SK-N-SH (cell line): ENCODE measurements around the gene NPFFR1. TPM values are rescaled to one million over a fixed set of nuclear protein-coding genes. Genes with fewer than 3 reads are reported as not detected.

Experiments used
- CTCF ChIA-PET: fragments of 300-600, 350-600 bp; formaldehyde crosslinking; extraction: SDS; loops from one replicate; lab custom pipeline; 2021; lab: Yijun Ruan, JAX
- POLR2A ChIA-PET: fragments of 350-600 bp; sonication (Branson Sonifier 250); formaldehyde crosslinking; extraction: SDS; loops from one replicate; lab custom pipeline; 2020; ENCODE audit warnings: antibody characterized with exemption, inconsistent platforms; lab: Yijun Ruan, JAX
- DNase-seq: peaks from one replicate; pipeline ENCODE4 v3.0.0; 2012
- H2AFZ ChIP-seq: fragments of 200-600 bp; sonication (generic); 2 replicates; pipeline ENCODE4 v1.8.1; 2016; ENCODE audit warnings: antibody characterized with exemption, mild to moderate bottlenecking, low read depth
- H3F3A ChIP-seq: fragments of 200-600 bp; sonication (generic); replicated peaks from 2 replicates; pipeline ENCODE3; 2016; ENCODE audit warnings: antibody characterized with exemption, mild to moderate bottlenecking; ENCODE audit not compliant: insufficient read depth
- H3K27ac ChIP-seq, 2 experiments: fragments of 200-500 bp in 1 of 2; fragments of 200-600 bp in 1 of 2; sonication (Bioruptor generic) in 1 of 2; sonication (generic), shearing (Covaris generic) in 1 of 2; 2 replicates each; pipeline versions ENCODE4 v1.5.1 to v1.6.1; 2014 to 2016; ENCODE audit warnings: low read depth in 2 of 2, inconsistent platforms in 1 of 2, low read length in 1 of 2, mild to moderate bottlenecking in 1 of 2, mixed read lengths in 1 of 2
- H3K27me3 ChIP-seq: fragments of 200-600 bp; sonication (generic), shearing (Covaris generic); 2 replicates; pipeline ENCODE4 v1.6.1; 2016; ENCODE audit warnings: mixed run types; ENCODE audit not compliant: insufficient read depth
- H3K36me3 ChIP-seq, 2 experiments: fragments of 200-500 bp in 1 of 2; fragments of 200-600 bp in 1 of 2; sonication (Bioruptor generic) in 1 of 2; sonication (generic) in 1 of 2; replicated peaks in 1 of 2; 2 replicates each; pipeline versions ENCODE3 to v1.5.1; 2014 to 2016; ENCODE audit warnings: low read length in 1 of 2, mild to moderate bottlenecking in 1 of 2; ENCODE audit not compliant: insufficient read depth in 2 of 2, control insufficient read depth in 1 of 2
- H3K4me1 ChIP-seq, 2 experiments: fragments of 200-500 bp in 1 of 2; fragments of 200-600 bp in 1 of 2; sonication (Bioruptor generic) in 1 of 2; sonication (generic), shearing (Covaris generic) in 1 of 2; 2 replicates each; pipeline versions ENCODE4 v1.5.1 to v1.6.1; 2014 to 2016; ENCODE audit warnings: low read depth in 1 of 2, low read length in 1 of 2, mixed run types in 1 of 2; ENCODE audit not compliant: insufficient read depth in 2 of 2, control insufficient read depth in 1 of 2
- H3K4me2 ChIP-seq: fragments of 200-600 bp; sonication (generic), shearing (Covaris generic); 2 replicates; pipeline ENCODE4 v1.6.1; 2017; ENCODE audit warnings: mixed run types
- H3K4me3 ChIP-seq, 2 experiments: fragments of 200-500 bp in 1 of 2; fragments of 200-600 bp in 1 of 2; sonication (Bioruptor generic) in 1 of 2; sonication (generic), shearing (Covaris generic) in 1 of 2; 2 replicates each; pipeline versions ENCODE4 v1.5.1 to v1.8.1; 2014 to 2016; ENCODE audit warnings: low read depth in 2 of 2, inconsistent platforms in 1 of 2, low read length in 1 of 2, mild to moderate bottlenecking in 1 of 2, mixed read lengths in 1 of 2, moderate library complexity in 1 of 2
- H3K79me2 ChIP-seq: fragments of 200-600 bp; sonication (generic); 2 replicates; pipeline ENCODE4 v1.8.1; 2017; ENCODE audit warnings: mild to moderate bottlenecking; ENCODE audit not compliant: insufficient read depth
- H3K9ac ChIP-seq: fragments of 200-600 bp; sonication (generic); 2 replicates; pipeline ENCODE4 v1.6.1; 2017; ENCODE audit warnings: mixed run types
- H3K9me2 ChIP-seq: fragments of 200-600 bp; sonication (generic); 2 replicates; pipeline ENCODE4 v1.6.1; 2017; ENCODE audit warnings: mixed run types
- H3K9me3 ChIP-seq: fragments of 200-600 bp; sonication (generic); 2 replicates; pipeline ENCODE4 v1.6.1; 2017; ENCODE audit warnings: mixed run types, mild to moderate bottlenecking, moderate library complexity
- H4K20me1 ChIP-seq: fragments of 200-600 bp; sonication (generic); 2 replicates; pipeline ENCODE4 v1.6.1; 2017; ENCODE audit warnings: mild to moderate bottlenecking, mixed run types; ENCODE audit not compliant: insufficient read depth
- ELF1 ChIP-seq: IDR thresholded peaks from 2 replicates; pipeline ENCODE4 v1.4.0; 2012
- EP300 ChIP-seq, 2 experiments: IDR thresholded peaks; 2 replicates each; pipeline versions ENCODE4 v1.4.0 to v1.6.1; 2012; ENCODE audit warnings: borderline replicate concordance in 1 of 2, low read depth in 1 of 2, low read length in 1 of 2
- FOXM1 ChIP-seq: IDR thresholded peaks from 2 replicates; pipeline ENCODE4 v1.4.0; 2012; ENCODE audit warnings: low read depth, mild to moderate bottlenecking
- GABPA ChIP-seq: IDR thresholded peaks from 2 replicates; pipeline ENCODE4 v1.4.0; 2012; ENCODE audit warnings: low read depth, mild to moderate bottlenecking
- MXI1 ChIP-seq: IDR thresholded peaks from 2 replicates; pipeline ENCODE4 v1.6.1; 2012; ENCODE audit warnings: mild to moderate bottlenecking, low read depth, low read length, improper control_type of control experiment
- NFIC ChIP-seq: IDR thresholded peaks from 2 replicates; pipeline ENCODE4 v1.4.0; 2012; ENCODE audit warnings: borderline replicate concordance
- NRF1 ChIP-seq: IDR thresholded peaks from 2 replicates; pipeline ENCODE4 v1.6.1; 2012; ENCODE audit warnings: low read depth, mild to moderate bottlenecking, low read length
- RAD21 ChIP-seq: IDR thresholded peaks from 2 replicates; pipeline ENCODE4 v1.6.1; 2012; ENCODE audit warnings: mild to moderate bottlenecking, low read length
- SMC3 ChIP-seq: IDR thresholded peaks from 2 replicates; pipeline ENCODE4 v1.6.1; 2012; ENCODE audit warnings: low read depth, low read length, improper control_type of control experiment
- TCF12 ChIP-seq: IDR thresholded peaks from 2 replicates; pipeline ENCODE4 v1.4.0; 2012
- YY1 ChIP-seq: IDR thresholded peaks from 2 replicates; pipeline ENCODE4 v1.4.0; 2012; ENCODE audit warnings: low read depth, mild to moderate bottlenecking
- ZBTB33 ChIP-seq: IDR thresholded peaks from 2 replicates; pipeline ENCODE4 v1.4.0; 2012; ENCODE audit warnings: low read depth, borderline replicate concordance
- WGBS: methylation state at CpG from one replicate; pipeline ENCODE4 v1.1.6; 2017; ENCODE audit warnings: low lambda C conversion rate; 5-methylcytosine and 5-hydroxymethylcytosine counted together
- polyA plus RNA-seq, 3 experiments: library from polyadenylated mRNA; depleted of rRNA; stranded (reverse); fragments of >200 nt; gene quantifications; 2 replicates each; pipeline ENCODE4 v1.2.3, GENCODE V29; 2012
- TF ChIP-seq, protein P1 (sequence below): IDR thresholded peaks from 2 replicates; pipeline ENCODE4; 2012
- TF ChIP-seq, protein P2 (sequence below): fragments of 200-600 bp; sonication (generic); IDR thresholded peaks from 2 replicates; pipeline ENCODE4 v1.6.1; 2017; ENCODE audit warnings: antibody characterized with exemption, mild to moderate bottlenecking, moderate library complexity

NPFFR1 gene
- polyA plus RNA-seq, 1 of the 3 experiments (the other 2 are of a cell fraction): not detected

DNA sequence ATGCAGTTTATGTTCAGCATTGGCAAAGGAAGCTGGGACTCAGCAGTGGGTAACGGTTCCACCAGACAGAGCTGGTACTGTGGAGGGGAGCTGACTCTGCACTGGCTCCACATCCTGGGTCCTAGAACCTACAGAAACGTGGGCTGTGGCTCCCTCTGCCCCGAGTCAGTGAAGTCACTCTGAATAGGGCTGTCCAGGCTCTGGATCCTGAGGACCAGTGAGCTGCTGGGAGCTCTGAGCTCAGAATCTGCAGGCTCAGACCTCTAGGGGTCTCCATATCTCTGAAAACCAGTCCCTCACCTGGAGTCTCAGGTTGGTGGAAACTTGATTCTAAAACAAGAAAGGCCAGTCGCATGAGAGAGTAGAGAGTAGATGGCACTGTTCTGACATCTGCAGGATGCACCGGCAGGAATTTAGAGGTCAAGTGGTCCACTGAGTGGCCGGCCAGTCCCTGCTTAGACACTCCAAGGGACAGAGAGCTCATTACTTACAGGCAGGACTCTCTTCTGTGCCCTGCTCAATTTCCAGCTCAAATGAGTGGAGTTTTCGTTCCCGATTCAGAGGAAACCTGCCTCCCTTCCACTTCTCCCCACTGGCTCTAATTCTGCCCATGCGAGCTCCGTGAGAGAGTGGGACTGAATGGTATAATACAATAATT is 18.6 kb downstream of the NPFFR1 start:
- ChIA-PET POLR2A (interaction anchor here (1.2 kb wide), 1 partner anchor 99 kb away, joined by 5 read pairs; no protein-coding TSS in a partner anchor), CTCF (interaction anchor here (0.5 to 3.5 kb wide), 14 partner anchors 8 to 290 kb away, joined by 3 to 25 read pairs (median 4); partner anchors contain the start of gene NPFFR1)
- no peaks in the 10 kb centered on the region for H3K79me2 ChIP-seq
- no peak overlapping the region for H3K4me2 ChIP-seq
- no peak overlapping the region for H3K27ac ChIP-seq
- peak; percentile 56 for TF ChIP-seq RAD21
- TF ChIP-seq, protein P1, sequence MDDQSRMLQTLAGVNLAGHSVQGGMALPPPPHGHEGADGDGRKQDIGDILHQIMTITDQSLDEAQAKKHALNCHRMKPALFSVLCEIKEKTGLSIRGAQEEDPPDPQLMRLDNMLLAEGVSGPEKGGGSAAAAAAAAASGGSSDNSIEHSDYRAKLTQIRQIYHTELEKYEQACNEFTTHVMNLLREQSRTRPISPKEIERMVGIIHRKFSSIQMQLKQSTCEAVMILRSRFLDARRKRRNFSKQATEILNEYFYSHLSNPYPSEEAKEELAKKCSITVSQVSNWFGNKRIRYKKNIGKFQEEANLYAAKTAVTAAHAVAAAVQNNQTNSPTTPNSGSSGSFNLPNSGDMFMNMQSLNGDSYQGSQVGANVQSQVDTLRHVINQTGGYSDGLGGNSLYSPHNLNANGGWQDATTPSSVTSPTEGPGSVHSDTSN: no peak
- no peak for TF ChIP-seq EP300 (IDR thresholded peaks at IDR 0.05; ENCODE audit: borderline replicate concordance in 1 of 2, low read depth in 1 of 2, low read length in 1 of 2)
- TF ChIP-seq TCF12: no peak
- TF ChIP-seq, protein P2, sequence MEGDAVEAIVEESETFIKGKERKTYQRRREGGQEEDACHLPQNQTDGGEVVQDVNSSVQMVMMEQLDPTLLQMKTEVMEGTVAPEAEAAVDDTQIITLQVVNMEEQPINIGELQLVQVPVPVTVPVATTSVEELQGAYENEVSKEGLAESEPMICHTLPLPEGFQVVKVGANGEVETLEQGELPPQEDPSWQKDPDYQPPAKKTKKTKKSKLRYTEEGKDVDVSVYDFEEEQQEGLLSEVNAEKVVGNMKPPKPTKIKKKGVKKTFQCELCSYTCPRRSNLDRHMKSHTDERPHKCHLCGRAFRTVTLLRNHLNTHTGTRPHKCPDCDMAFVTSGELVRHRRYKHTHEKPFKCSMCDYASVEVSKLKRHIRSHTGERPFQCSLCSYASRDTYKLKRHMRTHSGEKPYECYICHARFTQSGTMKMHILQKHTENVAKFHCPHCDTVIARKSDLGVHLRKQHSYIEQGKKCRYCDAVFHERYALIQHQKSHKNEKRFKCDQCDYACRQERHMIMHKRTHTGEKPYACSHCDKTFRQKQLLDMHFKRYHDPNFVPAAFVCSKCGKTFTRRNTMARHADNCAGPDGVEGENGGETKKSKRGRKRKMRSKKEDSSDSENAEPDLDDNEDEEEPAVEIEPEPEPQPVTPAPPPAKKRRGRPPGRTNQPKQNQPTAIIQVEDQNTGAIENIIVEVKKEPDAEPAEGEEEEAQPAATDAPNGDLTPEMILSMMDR: peak; percentile 24
- no peak for TF ChIP-seq GABPA
- TF ChIP-seq ZBTB33: no peak
- TF ChIP-seq NFIC: no peak
- TF ChIP-seq YY1: no peak
- no peak for TF ChIP-seq MXI1
- TF ChIP-seq SMC3: peak; percentile 26; the same call in 1 of the 2 replicates
- no peak for TF ChIP-seq NRF1
- H3K36me3 ChIP-seq: no peaks in the 10 kb centered on the region
- H2AFZ ChIP-seq: peak overlapping the region; percentile 23; the same call in 1 of the 2 replicates
- no peaks in the 10 kb centered on the region for H3K9me3 ChIP-seq
- no peak overlapping the region for H3K9ac ChIP-seq
- DNase-seq: peak; percentile 39
- no peaks in the 10 kb centered on the region for H4K20me1 ChIP-seq
- no peak overlapping the region for H3K4me3 ChIP-seq
- no peaks in the 10 kb centered on the region for H3K27me3 ChIP-seq
- H3K9me2 ChIP-seq: no peaks in the 10 kb centered on the region
- 66% methylated on average over 8 of the region's 10 CpGs for WGBS
- H3K4me1 ChIP-seq: peaks cover 0 to 3% of the 10 kb centered on the region in 2 experiments; a peak in 1 of 4 replicates
- peaks cover 5% of the 10 kb centered on the region for H3F3A ChIP-seq

- no peaks in the 10 kb centered on the region for H3K9me3 ChIP-seq
- H3K79me2 ChIP-seq: no peaks in the 10 kb centered on the region
- no peak overlapping the region for H2AFZ ChIP-seq
- H3K36me3 ChIP-seq: no peaks in the 10 kb centered on the region
- no peak for DNase-seq
- H4K20me1 ChIP-seq: no peaks in the 10 kb centered on the region
- no peak overlapping the region for H3K9ac ChIP-seq
- POLR2A ChIA-PET: interaction anchor here (0.9 kb wide), 1 partner anchor 9 kb away, joined by 3 read pairs; no protein-coding TSS in a partner anchor
- H3K27ac ChIP-seq: no peak overlapping the region
- TF ChIP-seq ELF1 (no peak), FOXM1 (no peak), NRF1 (no peak), NFIC (no peak)
- TF ChIP-seq, protein P2: no peak
- H3K4me1 ChIP-seq: no peaks in the 10 kb centered on the region
- H3F3A ChIP-seq: no peaks in the 10 kb centered on the region
- CTCF ChIA-PET: interaction anchor here (1.0 to 2.0 kb wide), 5 partner anchors 9 to 104 kb away, joined by 3 to 8 read pairs (median 4); no protein-coding TSS in a partner anchor
- H3K9me2 ChIP-seq: no peaks in the 10 kb centered on the region
- WGBS: 13% methylated on average over 2 of the region's 3 CpGs
- no peaks in the 10 kb centered on the region for H3K27me3 ChIP-seq
- H3K4me3 ChIP-seq: no peak overlapping the region
- H3K4me2 ChIP-seq: no peak overlapping the region
Observed at GRCh38 chr10:70260734-70261133, 23.1 kb downstream of the NPFFR1 start.
